Activated naive CD4-positive, alpha-beta T cell treated with anti-CD3 and anti-CD28 coated beads, Interleukin-2, amount 50 U/mL, for 16 hours (primary cell): ENCODE measurements around the gene COPB1.

Experiments
- DNase-seq: peaks from one replicate; pipeline ENCODE4 v3.0.0-alpha.2; 2020

Gene COPB1

GRCh38 chr11:14513800-14514199 is 14.2 kb upstream of the COPB1 start:
- no peak for DNase-seq

DNA sequence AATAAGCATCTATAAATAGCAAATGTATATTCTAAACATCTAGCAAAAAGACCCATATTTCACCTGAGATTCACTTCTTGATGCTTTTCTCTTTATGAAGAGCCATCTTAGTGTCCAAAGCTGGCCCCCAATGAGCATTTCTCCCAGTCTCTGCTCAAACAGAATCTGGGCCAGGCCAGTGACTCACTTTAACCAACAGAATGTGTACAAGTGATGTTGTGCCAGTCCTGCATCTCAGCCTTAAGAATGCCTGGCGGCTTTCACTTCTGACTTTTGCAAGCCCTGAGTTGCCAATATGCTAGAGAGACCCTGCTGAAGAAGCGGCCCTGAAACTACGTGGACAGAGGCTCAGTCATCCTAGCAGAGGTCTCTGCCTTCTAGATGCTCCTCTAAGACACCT is 6.9 kb upstream of the COPB1 start:
- no peak for DNase-seq

DNA sequence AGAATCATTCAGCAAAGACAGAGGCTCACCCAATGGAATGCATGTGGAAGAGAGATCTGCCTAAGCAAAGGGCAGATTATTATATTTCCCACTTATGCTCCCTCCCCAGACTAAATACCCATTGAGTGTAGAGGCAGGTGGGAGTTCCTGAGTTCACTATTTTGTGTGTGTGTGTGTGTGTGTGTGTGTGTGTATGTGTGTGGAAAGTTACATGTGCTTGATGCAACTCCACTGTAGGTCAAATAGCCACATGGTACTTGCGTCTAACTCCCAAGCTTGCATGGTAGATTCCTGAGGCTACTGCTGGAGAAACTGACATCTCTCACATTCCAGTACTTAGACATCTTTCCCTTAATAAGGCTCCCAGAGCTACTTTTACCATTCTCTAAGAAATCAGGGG is 3.4 kb upstream of the COPB1 start:
- DNase-seq = no peak

DNA sequence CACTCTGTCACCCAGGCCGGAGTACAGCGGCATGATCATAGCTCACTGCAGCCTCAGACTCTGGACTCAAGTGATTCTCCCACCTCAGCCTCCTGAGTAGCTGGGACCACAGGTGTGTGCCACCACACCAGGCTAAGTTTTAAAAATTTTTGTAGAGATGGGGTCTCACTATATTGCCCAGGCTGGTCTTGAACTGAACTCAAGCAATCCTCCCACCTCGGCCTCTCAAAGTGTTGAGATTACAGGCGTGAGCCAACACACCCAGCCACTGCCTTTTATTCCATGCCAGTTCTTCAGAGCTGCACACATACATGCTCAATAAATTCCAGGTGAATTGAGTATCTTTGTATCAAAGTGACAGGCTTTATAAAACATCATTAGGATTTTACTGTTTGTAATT is 2.4 kb upstream of the COPB1 start:
- DNase-seq = no peak

DNA sequence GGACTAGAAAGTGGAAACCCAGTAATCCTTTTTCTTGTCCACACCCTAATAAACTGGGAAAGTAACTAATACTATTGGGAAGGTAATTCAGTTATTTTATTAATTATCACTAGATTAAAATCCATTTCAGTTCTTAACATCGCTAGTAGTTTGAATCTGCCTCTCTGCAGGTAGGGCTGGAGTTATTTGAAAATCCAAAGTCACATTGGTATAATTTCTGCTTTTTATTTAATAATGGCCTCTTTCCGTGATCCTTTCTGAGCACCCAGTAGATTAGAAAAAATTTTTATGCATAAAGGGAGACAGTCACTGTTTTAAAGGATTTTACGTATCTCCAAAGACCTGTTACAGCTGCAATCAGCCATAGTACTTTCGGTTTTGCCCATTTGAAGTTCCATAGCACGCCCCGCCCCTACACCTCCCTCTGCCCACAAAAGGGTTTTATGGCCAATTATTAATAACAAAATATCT is 605 bp upstream of the COPB1 start:
- peak; percentile 29 for DNase-seq

- DNase-seq = peak; percentile 24
Observed at GRCh38 chr11:14499178-14499559, 442 bp downstream of the COPB1 start.

DNA sequence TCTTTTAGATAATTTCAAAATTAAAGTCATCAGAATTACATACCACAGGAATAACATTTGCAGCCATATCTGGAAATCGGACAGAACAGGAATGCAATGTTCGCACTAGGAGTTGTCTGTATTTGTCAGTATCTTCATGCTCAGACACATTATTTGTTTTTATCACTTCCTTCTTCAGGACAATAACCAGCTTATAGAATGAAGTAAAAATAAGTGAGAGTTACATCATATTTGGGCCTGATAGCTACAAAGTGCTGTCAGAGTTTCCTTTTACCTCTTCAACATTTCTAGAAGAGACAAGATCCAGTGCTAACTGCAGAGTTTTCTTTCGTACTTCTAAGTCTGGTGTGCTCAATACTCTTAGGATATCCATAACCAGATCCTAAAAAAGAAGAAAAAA is 18.9 kb downstream of the COPB1 start:
- DNase-seq = no peak

- DNase-seq = no peak
Observed at GRCh38 chr11:14471127-14471526, 28.5 kb downstream of the COPB1 start.

DNA sequence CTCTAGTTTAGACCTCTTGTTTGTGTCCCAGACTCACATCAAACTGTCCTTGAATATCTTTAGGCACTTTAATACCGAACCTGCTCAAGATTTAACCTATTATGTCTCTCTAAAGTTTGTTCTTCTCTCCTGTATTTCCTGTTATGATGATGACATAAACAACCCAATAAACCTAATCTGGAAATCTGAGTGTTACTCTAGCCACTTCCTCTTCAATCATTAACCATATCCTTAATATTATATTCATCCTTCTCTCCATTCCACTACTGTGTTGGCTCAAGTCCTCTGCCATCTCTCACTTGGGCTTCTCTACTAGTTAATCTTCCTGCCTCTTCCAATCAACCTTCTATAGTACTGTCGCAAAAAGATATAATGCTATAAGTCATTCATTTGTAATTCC is 36.0 kb downstream of the COPB1 start:
- DNase-seq = no peak

DNA sequence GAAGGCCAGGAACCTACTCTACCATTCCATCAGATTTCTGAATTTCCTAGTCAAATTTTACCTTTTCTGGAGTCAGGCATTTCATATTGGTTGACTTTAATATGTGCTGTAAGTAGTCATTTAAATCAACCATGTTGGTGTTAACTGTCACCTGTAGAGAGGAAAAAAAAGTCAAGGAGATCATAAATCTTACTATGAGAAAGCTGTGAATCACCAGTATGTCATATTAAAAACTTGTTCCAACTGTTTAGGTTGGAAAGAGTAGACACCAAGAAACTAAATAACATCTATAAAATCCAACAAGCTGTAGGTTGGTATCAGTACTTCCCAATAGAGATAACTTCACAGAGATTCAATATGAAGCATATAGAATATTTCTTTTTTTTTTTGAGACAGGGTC is 39.5 kb downstream of the COPB1 start:
- no peak for DNase-seq

GRCh38 chr11:14458377-14458776 is 41.2 kb downstream of the COPB1 start:
- DNase-seq = no peak

DNA sequence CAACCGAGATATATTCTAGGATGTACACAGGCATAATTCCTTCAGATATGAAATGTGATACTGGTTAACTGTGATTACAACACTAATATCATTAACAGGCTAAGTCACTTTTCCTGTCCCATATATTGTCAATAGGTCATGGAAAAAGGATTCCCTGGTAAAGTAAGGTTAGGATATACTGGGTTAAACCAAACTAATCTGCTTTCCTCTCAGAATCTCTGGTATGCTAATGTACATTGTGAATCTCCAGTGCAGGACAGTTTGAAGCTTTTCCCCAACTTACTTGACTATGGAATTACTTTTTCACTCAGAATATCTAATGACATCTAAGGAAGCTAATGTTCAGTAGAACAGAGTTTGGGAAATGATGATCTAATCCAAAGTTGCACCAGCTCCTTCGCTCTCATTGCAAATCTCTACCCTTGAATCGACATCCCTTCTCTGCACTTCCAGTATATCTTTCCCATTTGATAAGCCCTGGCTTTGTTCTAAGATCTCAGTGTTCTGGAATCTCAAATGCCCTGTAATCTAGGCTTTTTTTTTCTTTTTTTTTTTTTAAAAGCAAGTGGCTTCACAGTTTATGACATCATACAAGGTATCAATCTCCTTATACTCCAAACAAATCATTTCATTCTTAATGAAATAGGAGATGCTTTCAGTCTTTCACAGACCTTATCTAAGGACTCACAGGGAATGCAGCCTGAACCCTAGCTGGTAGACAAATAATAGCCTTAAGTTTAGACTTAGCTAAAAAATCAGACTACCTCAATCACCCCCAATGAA is 43.8 kb downstream of the COPB1 start:
- DNase-seq = no peak

GRCh38 chr11:14454861-14455632 is 44.6 kb downstream of the COPB1 start:
- no peak for DNase-seq

DNA sequence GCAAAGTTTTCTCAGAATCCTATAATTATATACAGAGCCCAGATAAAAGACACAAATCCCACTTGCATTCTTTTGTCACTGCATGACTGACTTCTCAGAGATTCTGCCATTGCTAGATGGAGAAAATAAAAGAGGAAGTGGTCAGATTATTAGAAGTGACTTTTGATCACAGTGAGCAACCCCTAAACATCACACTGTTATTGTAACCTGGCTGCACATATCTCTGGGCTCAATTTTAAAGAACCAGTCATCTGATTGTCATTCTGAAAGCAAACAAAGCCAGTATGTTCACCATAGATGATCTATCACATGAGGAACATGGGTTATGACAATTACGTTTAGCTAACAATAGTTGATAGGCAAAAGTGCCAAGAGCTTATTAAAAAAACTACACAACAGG is 47.8 kb downstream of the COPB1 start:
- no peak for DNase-seq

DNA sequence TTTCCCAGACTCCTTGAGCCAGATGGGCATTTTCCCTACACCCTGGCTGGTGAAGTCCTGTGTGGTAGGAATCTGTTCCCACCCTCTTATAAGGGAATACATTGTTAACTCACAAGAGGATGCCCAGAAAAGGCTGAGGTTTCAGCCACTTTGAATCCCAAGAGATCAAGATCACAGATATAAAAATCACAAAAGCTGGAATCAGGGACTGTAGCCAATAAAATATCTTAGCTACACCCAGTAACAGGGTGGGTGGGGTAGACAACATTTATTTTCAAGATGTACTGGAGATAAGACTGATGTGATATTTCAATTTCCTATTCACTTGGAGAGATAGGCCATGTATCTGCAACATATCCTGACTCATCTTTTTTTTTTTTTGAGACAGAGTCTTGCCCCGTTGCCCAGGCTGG is 50.3 kb downstream of the COPB1 start:
- no peak for DNase-seq

GRCh38 chr11:14448240-14448639 is 51.4 kb downstream of the COPB1 start:
- no peak for DNase-seq

- no peak for DNase-seq
Observed at GRCh38 chr11:14446701-14447169, 52.9 kb downstream of the COPB1 start.

GRCh38 chr11:14445542-14446530 is 53.8 kb downstream of the COPB1 start:
- no peak for DNase-seq

DNA sequence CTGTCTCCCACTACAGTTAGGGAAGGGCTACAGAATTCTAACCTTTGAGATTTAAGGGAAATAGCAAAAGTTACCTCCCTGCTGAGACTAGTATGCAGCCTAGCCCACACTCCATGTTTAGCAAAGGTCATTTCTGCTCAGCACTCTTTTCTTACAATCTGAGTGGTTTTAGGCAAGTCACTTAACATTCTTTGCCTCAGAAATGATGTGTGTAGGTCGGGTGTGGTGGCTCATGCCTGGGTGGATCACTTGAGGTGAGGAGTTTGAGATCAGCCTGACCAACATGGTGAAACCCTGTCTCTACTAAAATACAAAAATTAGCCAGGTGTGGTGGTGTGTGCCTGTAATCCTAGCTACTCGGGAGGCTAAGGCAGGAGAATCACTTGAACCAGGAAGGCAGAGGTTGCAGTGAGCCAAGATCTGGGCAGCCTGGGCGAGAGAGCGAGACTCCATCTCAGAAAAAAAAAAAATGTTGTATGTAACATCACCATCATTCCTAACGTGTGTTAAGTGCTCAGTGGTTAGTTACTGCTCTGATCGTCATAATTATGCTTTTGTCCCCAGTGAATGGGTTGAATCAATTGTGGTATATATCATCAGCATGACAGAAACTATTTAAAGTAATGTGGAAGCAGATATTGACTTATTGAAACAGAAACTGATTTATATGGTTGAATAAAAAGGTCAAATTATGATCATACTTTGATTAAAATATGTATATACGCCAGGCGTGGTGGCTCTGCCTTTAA is 55.0 kb downstream of the COPB1 start:
- no peak for DNase-seq

- DNase-seq = no peak
Observed at GRCh38 chr11:14443638-14444037, 56.0 kb downstream of the COPB1 start.

- DNase-seq = no peak
Observed at GRCh38 chr11:14435717-14436512, 63.7 kb downstream of the COPB1 start.
